Midbrain (tissue), 1 donor: ENCODE results near the gene KIF21A.
A peak's percentile ranks its signal among the peaks of the same experiment; 100 is the strongest.

ENCODE experiments used
- DNase-seq: peaks from one replicate; lab custom pipeline; 2025; lab: John Stamatoyannopoulos, UW

Gene KIF21A

GRCh38 chr12:39435531-39435930, 7.4 kb downstream of the KIF21A start:
- DNase-seq, result no peak

GRCh38 chr12:39431797-39432196, 11.1 kb downstream of the KIF21A start:
- DNase-seq, result no peak

GRCh38 chr12:39431002-39431796, 11.7 kb downstream of the KIF21A start:
- no peak for DNase-seq

- DNase-seq, result no peak
Observed at GRCh38 chr12:39429809-39430208, 13.1 kb downstream of the KIF21A start.

GRCh38 chr12:39427360-39427808, 15.5 kb downstream of the KIF21A start:
- no peak for DNase-seq

GRCh38 chr12:39426636-39427240, 16.2 kb downstream of the KIF21A start:
- DNase-seq, result no peak

- no peak for DNase-seq
Observed at GRCh38 chr12:39420043-39420442, 22.9 kb downstream of the KIF21A start.

GRCh38 chr12:39419471-39419870, 23.4 kb downstream of the KIF21A start:
- no peak for DNase-seq

- DNase-seq, result no peak
Observed at GRCh38 chr12:39417916-39418315, 25.0 kb downstream of the KIF21A start.

GRCh38 chr12:39413836-39414771, 28.8 kb downstream of the KIF21A start:
- DNase-seq, result no peak

- DNase-seq, result no peak
Observed at GRCh38 chr12:39412210-39412609, 30.7 kb downstream of the KIF21A start.

GRCh38 chr12:39406262-39406661, 36.7 kb downstream of the KIF21A start:
- no peak for DNase-seq

- DNase-seq, result peak; percentile 33
Observed at GRCh38 chr12:39405580-39405979, 37.3 kb downstream of the KIF21A start.

- DNase-seq, result no peak
Observed at GRCh38 chr12:39404000-39404399, 38.9 kb downstream of the KIF21A start.

GRCh38 chr12:39403376-39403775, 39.5 kb downstream of the KIF21A start:
- DNase-seq, result no peak

GRCh38 chr12:39402922-39403321, 40.0 kb downstream of the KIF21A start:
- DNase-seq, result no peak

GRCh38 chr12:39401459-39401858, 41.5 kb downstream of the KIF21A start:
- no peak for DNase-seq

- no peak for DNase-seq
Observed at GRCh38 chr12:39395866-39396265, 47.1 kb downstream of the KIF21A start.

GRCh38 chr12:39393890-39394289, 49.0 kb downstream of the KIF21A start:
- DNase-seq, result no peak

- DNase-seq, result no peak
Observed at GRCh38 chr12:39393179-39393578, 49.7 kb downstream of the KIF21A start.

- no peak for DNase-seq
Observed at GRCh38 chr12:39392154-39392925, 50.6 kb downstream of the KIF21A start.

GRCh38 chr12:39390752-39391151, 52.2 kb downstream of the KIF21A start:
- DNase-seq, result no peak
